DMS 273 treated with DMSO at 0.1 percent for 48 hours (cell line): Measurements from ENCODE around the gene UBE2I.
"Not testable (repeated sequence)": the region's sequence is repeated elsewhere in the genome, so short reads cannot be mapped to it uniquely, and the experiment has no call there.

ENCODE experiments used
- DNase-seq: peaks from one replicate; lab custom pipeline; 2025; lab: John Stamatoyannopoulos, UW

Gene UBE2I

GRCh38 chr16:1277617-1278282, 31.7 kb upstream of the UBE2I start:
- DNase-seq = no peak

GRCh38 chr16:1278477-1278876, 31.0 kb upstream of the UBE2I start:
- no peak for DNase-seq

DNA sequence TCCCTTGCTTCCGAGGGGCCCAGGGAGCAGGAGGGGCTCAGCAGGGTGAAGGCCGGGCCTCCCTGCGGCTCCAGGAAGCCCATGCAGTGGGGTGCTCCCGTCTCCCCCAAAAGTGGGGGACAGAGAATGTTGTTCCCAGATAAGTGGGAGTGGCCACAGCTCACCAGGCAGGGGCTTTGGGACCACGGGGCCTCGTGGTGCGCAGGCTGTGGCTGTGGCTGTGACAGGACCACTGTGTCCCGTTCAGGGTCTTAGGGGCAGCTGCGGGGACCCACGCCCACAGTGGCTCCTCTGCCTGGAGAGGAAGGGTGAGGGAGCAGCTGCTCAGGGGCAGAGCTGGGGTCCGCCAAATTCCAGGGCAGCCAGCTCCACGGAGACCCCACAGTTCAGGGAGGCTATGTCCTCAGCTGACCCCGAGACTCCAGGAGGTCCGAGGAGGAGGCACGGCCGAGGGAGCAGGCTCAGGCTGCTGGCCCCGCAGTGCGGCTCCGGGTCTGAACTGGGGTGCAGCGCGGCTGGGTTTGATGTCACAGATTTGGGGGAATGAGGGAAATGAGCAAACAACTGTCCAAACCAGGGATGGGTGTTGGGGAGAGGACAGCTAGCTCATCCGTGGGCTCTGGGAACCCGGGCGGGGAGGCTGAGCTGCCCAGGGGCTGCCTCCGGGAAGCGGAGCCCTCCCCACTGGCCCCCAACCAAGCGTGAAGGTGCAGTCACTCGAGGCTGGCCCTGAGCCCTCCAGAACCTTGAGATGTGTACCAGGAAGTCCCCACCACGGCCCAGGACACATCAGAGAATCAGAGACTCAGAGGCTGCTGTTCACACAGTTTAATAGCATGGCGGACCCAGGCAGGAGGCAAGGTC, 30.1 kb upstream of the UBE2I start:
- no peak for DNase-seq

GRCh38 chr16:1279945-1280589, 29.4 kb upstream of the UBE2I start:
- no peak for DNase-seq

GRCh38 chr16:1280783-1281182, 28.7 kb upstream of the UBE2I start:
- DNase-seq = no peak

- DNase-seq = no peak
Observed at GRCh38 chr16:1281517-1281916, 27.9 kb upstream of the UBE2I start.

DNA sequence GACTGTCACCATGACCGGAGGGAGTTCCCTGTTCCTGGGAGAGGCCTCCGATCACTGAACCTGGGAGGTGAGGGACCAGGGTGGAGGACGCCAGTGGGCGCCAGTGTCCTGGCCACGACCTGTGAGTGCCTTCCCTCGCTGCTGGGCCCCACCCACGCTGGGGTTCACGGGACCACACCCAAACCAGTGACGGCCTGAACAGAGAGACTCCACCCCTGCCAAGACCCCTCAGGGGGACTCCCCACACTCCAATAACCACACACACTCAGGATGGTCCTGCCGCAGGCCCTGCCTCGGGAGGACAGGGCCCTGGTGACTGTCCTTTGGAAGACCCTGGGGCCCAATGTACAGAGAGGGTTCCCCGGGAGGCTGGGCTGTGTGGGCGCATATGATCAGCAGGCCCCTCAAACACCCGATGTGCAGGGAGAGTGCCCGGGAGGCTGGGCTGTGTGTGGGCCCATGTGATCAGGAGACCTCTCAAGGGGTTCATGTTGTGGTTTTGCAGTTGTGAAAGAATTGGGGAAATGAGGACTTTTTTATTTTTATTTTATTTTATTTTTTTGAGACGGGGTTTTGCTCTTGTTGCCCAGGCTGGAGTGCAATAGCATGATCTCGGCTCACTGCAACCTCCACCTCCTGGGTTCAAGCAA, 27.0 kb upstream of the UBE2I start:
- DNase-seq = no peak

GRCh38 chr16:1283296-1283695, 26.1 kb upstream of the UBE2I start:
- DNase-seq = no peak

- DNase-seq = no peak
Observed at GRCh38 chr16:1283996-1284616, 25.3 kb upstream of the UBE2I start.

- no peak for DNase-seq
Observed at GRCh38 chr16:1285669-1286512, 23.5 kb upstream of the UBE2I start.

GRCh38 chr16:1286513-1287094, 22.8 kb upstream of the UBE2I start:
- no peak for DNase-seq

DNA sequence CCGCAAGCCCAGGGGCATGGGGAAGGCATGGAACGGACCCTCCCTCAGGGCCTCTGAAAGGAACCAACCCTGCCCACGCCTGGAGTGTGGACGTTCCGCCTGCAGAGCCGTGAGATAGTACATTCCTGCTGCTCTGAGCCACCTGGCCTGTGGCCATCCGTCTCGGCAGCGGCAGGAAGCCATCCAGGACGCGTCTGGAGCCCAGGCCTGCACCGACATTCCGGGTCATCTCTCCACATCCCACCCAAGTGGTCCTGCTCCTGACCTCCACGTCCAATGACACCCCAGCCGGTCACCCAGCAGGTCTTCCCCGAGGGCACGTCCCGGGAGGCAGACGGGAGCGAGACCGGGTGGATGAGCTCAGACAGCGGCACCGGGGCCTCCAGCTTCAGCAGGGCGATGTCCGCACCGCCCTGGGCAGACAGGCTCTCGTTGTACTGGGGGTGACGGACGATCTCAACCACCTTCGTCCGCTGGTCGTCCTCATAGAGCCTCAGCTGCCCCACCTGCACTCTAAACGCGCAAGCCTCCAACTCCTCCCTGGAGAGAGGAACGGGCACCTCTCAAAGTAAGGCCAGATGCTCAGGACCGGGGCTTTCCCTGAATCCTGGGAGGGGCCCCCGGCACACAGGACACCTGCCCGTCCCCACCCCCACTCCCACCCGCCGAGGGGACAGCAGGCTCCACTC, 21.3 kb upstream of the UBE2I start:
- no peak for DNase-seq

- DNase-seq = no peak
Observed at GRCh38 chr16:1288813-1289476, 20.5 kb upstream of the UBE2I start.

GRCh38 chr16:1289477-1289866, 20.0 kb upstream of the UBE2I start:
- DNase-seq = no peak

DNA sequence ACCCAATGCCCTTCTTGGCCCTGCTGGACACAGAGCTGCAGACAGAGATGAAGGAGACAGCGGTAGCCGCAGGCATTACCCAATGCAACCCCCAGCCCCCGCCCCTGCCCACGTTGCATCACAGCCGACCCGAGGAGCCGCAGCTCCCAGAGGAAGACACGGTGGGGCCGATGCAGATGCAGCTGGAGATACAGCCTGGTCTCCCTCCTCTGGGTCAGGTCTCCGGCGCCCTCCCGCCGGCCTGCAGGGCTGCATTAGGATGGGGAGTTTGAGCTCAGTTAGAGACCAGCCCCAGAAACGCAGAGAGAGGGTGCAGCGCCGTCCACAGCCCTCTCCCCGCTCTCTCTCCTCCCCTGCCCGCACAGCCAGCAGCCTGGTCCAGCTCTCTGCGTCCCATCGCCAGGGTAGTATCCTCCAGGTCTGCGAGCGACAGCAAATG, 19.4 kb upstream of the UBE2I start:
- DNase-seq = no peak

GRCh38 chr16:1290860-1291575, 18.4 kb upstream of the UBE2I start:
- DNase-seq = no peak

DNA sequence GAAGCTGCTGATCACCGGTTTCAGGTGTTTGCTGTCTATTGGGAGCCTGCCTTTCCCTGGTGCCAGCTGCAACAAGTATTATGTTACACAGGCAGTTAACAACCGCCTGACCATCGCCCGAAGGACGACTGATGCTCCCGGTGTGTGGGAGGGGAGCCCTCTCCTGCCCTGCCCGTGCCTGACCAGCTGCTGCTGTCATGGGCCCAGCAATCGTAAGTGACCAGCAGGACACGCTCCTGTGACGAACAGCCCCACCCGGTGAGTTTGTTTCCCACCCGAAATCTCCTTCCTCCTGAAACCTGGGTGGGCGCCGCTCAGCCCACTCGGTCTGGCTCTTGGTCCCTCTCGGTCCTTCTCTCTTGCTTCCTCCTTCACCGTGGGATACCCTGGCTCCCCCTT, 17.9 kb upstream of the UBE2I start:
- DNase-seq = no peak

GRCh38 chr16:1292208-1292607, 17.2 kb upstream of the UBE2I start:
- DNase-seq = not testable (repeated sequence)

GRCh38 chr16:1292808-1293207, 16.6 kb upstream of the UBE2I start:
- DNase-seq = not testable (repeated sequence)
